NCI-H2196 treated with DMSO at 0.1 percent for 48 hours (cell line): ENCODE data around the gene TNFRSF1B.
A peak's percentile ranks its signal among the peaks of the same experiment; 100 is the strongest.

Experiments
- DNase-seq: peaks from one replicate; lab custom pipeline; 2025; ENCODE audit not compliant: unreplicated experiment; lab: John Stamatoyannopoulos, UW

TNFRSF1B gene

GRCh38 chr1:12189328-12189682, 22.5 kb downstream of the TNFRSF1B start:
- DNase-seq: no peak

- DNase-seq: no peak
Measured at GRCh38 chr1:12191242-12192032, 24.6 kb downstream of the TNFRSF1B start.

- no peak for DNase-seq
Measured at GRCh38 chr1:12194666-12195216, 27.9 kb downstream of the TNFRSF1B start.

- DNase-seq: no peak
Measured at GRCh38 chr1:12195416-12195815, 28.6 kb downstream of the TNFRSF1B start.

GRCh38 chr1:12196641-12197482, 30.1 kb downstream of the TNFRSF1B start:
- no peak for DNase-seq

- DNase-seq: no peak
Measured at GRCh38 chr1:12197483-12197880, 30.7 kb downstream of the TNFRSF1B start.

GRCh38 chr1:12200208-12200607, 33.4 kb downstream of the TNFRSF1B start:
- DNase-seq: no peak

GRCh38 chr1:12201352-12202189, 34.8 kb downstream of the TNFRSF1B start:
- no peak for DNase-seq

- no peak for DNase-seq
Measured at GRCh38 chr1:12202190-12202497, 35.4 kb downstream of the TNFRSF1B start.

GRCh38 chr1:12202577-12202976, 35.8 kb downstream of the TNFRSF1B start:
- no peak for DNase-seq

GRCh38 chr1:12203216-12204007, 36.6 kb downstream of the TNFRSF1B start:
- DNase-seq: no peak

- no peak for DNase-seq
Measured at GRCh38 chr1:12204140-12204539, 37.3 kb downstream of the TNFRSF1B start.

- no peak for DNase-seq
Measured at GRCh38 chr1:12204754-12205658, 38.2 kb downstream of the TNFRSF1B start.

- DNase-seq: no peak
Measured at GRCh38 chr1:12206238-12206637, 39.4 kb downstream of the TNFRSF1B start.

GRCh38 chr1:12206792-12207424, 40.1 kb downstream of the TNFRSF1B start:
- DNase-seq: no peak

GRCh38 chr1:12208271-12208670, 41.5 kb downstream of the TNFRSF1B start:
- no peak for DNase-seq

- DNase-seq: peak; percentile 42
Measured at GRCh38 chr1:12208764-12209494, 42.1 kb downstream of the TNFRSF1B start.

GRCh38 chr1:12209495-12209832, 42.7 kb downstream of the TNFRSF1B start:
- no peak for DNase-seq
